HG02610 (cell line): Measurements from ENCODE around the gene TRIM31.

Source experiments
- ATAC-seq: cut with Tn5 transposase; IDR thresholded peaks from one replicate; pipeline ENCODE4 v1.9.1; 2021; ENCODE audit warnings: mild to moderate bottlenecking, moderate library complexity; ENCODE audit not compliant: unreplicated experiment

The TRIM31 gene

GRCh38 chr6:30087876-30088275 is 25.0 kb downstream of the TRIM31 start:
- ATAC-seq = no peak

- no peak for ATAC-seq
Measured at GRCh38 chr6:30077218-30077617, 35.7 kb downstream of the TRIM31 start.

DNA sequence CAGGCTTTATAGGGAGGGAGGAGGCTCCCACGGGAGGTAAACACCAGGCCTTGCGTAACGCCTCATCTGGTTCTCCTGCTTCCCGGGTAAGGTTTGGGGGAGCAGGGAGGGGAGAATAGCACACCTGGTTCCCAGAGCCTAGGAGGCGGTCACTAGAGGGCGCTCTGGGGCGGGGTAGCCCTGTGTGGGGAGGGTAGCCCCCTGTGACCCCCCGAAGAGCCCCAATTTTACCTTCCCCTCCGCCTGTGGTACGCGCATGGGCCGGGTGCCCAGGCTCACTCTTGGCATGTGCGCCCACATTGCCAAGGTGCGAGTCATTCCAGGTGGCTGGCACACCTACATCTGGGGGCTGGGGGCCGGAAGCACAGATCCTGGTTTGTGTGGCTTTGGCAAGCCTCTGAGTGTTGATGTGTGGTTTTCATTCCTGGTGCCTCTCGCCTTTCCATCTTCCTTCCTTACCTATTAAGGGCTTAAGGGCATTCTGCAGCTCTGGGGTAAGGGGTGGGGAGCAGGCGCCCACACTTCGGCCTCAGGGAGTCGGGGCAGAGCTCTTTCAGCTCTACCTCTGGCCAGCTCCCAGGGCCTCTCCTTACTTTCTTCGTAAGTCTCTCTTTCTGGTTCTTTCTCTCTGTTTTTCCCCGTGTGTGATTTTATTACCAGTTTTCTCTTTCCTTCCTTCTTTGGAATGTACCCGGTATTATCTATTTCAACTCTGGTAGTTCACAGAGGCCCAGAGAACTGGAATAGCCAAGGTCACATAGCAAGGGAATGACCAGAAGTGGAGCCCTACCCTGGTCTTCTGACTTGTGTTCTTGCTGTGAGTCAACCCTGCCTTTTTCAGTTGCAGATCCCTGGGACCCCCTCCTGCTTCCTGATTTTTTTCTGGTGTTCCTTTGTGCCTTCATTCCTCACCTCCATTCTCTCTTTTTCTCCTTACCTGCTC is 36.8 kb downstream of the TRIM31 start:
- ATAC-seq = no peak

DNA sequence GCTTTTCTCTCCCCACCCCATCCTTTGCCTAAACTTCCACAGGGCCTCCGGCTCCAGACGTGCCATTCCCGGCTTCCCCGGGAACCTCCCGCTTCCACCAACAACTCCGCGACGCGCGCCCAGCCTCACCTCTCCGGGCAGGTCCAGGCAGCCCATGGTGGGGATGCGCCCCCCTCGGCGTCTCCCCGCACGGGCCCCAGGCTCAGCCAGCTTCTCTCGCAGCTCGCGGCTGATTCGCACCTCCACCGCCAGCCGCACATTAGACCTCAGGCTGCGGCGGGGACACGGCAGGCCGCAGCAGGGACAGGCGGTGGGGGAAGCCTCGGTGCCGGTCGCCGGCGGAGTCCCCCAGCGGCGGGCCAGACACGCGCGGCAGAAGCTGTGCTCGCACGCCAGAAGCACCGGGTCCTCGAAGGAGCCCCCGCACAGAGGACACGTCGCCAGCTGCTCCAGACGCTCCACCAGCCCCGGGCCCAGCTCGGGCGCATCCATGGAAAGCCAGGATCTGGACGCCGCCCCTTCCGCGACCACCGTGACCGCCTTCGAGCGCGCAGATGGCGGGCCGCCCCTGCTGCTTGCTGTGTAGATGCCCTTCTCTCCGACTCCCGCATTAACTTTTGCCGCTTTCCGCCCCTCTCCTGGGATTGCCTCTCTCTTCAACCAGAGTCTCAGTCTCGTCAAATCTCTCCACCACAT is 37.6 kb downstream of the TRIM31 start, which contains the start of gene RNF39:
RNF39 (minus strand) TSS at position 676 of the 696 bp plus-strand sequence; CDS start at position 492, 184 bp downstream.
- ATAC-seq = no peak

- no peak for ATAC-seq
Measured at GRCh38 chr6:30074331-30075093, 38.4 kb downstream of the TRIM31 start.

DNA sequence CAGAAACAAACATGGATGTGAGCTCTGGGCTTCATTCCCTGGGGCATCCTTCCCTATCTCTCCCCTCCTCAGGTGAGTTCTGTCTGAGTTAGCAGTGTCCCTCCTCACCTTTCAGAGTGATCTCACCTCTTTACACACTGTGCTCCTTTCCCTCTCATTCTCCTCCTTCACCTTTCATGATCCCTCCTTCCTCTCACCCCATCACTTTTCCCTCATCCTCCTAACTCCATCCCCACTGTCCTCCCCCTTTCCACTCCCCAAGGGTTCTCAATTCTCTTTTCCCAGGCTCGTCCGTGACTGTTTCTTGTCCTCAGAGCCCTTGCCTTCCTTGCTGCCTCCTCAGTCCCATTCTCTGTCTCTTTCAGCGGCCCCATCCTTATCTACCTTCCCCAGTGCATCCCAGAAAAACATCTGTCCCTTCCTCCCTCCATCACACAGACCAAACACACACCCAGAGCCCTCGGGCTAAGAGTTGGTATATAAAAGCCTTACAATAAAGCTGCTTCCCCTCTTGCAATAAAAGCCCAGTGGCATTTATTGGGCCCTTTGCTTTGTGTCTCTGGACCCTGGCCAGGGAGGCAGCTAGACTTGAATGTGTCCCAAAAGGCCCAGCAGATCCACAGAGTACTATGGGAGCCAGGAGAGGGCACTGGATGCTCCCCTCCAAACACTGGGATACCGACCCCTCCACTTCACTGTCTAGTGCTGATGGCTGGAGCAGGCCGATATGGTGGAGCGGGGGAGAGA is 39.2 kb downstream of the TRIM31 start:
- no peak for ATAC-seq

DNA sequence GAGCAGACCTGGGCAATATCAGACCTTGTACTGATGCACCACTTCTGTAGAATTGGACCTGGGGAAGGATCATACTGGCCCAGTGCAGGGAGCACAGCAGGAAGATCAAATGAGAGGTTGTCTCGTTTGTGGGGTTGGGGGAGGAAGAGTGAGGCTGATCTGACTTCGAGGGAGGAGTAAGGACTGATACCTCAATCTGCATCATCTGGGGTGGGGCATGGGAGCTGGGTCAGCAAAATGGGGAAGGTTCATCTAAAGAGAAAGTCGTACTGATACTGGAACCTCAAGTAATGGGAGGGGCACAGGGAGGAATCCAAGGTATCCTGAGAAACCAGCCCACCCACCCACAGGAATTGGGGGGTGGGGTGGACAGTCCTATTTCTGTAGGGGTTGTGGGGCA is 41.0 kb downstream of the TRIM31 start:
- no peak for ATAC-seq

DNA sequence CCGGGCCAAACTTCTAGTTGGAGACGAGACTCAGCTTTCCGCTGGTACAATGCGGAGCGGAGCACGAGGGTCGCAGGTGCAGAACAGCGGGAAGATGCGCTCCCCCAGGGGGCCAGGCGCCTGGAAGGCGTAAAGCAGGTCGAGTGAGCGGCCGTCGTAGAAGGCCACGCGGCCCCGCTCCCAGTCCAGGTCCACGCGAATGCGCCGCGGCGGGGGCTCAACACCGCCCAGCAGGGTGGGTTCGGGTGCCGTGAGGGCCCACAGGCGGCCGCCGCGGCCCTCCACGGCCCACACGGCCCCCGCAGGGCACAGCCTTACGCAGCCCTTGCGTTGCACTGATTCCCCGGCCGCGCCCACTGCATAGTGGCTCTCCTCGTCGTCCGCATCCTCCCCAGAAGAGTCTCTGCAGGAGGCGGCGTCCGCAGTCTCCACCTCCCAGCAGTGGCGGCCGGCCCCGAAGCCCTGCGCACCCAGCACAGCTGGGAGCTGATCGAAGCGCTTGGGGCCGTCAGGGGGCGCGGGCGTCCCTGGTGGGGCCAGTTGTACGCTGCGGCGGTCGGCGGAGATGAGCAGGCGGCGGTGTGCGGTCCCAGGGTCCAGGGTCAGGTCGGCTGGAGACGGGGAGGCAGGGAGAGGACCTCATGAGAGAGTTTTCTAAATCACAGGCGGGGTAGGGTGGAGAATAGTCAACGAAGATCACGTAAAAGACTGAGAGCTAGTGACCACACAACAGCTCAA is 41.6 kb downstream of the TRIM31 start:
- no peak for ATAC-seq

DNA sequence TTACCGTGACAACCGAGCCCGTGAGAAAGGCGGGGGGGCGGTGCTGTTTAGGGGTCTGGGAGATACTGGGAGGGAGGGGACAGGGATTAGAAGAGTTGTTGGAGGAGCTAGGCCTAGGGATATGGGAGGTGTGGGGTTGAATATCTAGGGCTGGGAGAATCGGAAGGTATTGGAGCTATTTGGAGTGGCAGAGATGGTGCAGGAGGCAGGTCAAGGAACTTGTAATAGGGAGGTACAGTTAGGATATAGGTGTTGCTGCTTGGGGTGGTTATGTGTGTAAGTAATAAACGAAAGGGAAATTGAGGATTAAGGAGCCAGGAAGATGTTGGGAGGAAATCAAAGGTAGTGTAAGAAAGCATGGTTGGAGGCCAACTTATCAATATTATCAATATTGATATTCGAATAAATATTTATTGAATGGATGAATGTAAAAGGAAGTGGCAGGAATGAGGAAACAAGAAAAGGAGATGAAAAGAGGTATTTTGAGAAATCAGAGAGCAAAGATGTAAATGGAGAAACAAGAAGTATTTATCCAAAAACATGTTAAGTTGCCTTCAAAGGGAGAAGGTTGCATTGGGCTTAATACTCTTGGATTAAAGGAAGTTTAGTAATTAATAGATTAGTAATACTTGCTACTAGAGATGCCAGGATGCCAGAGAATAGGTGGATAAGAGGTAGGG is 45.3 kb downstream of the TRIM31 start:
- ATAC-seq = no peak

DNA sequence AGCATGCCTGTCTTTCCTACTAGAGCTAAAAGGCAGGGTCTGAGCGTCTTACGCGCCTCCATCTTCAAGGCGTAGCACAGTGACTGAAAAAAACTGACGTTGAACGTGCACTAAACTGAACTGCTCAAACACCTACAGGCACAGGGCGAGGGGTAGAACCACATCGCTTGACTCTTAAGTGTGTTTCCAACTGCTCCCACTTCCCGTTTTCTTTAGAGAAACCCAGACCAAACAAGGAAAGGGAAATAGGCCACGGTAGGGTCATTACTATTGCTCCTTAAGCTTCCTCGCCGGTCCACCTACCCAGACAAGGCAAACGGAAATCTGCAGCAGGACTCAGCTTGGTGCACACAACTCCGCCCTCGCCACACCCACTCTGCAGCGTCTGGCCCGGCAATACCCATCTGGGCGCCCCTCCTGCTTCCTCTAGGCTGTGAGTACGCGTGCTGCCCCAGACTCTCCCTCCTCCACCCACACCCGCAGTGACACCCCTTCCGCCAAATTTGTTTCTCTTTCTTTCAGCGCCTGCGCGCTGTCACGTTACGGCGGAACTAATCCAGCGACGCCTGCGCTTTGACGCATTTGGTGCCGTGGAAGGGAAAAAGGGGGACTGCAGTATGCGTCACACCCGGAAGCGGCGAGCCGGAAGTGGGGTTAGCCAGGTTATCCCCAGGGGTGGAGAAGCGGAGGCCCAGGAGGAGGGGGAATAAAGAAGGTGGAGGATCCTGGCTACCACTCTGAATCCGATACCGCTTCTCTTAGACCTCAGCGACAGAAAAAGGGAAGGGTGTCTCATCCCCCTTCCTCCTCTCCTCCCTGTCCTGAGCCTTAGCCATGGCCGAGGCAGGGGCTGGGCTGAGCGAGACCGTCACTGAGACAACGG is 46.1 kb downstream of the TRIM31 start, which contains the start of gene PPP1R11:
PPP1R11 (plus strand) TSS at position 622 of the 883 bp plus-strand sequence; CDS start at position 835, 213 bp downstream.
- ATAC-seq = peak; percentile 96

GRCh38 chr6:30066082-30066481 is 46.8 kb downstream of the TRIM31 start:
- ATAC-seq = no peak

DNA sequence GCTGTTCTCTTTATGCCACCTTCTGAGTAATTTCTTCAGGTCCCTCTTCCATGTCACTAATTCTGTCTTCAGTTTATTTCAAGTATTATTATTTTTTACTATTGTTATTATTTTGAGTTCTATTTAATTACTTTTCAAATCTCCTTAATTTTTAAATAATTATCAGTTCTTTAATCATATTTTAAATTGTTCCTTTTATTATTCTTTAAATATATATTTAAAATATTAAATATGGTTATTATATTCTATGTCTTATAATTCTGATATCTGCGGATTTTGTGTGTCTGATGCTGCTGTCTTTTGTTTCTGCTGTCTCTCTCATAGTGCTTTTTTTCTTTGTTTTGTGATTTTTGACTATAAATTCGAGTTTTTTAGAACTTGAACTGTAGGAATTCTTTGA is 49.6 kb downstream of the TRIM31 start:
- ATAC-seq = no peak

GRCh38 chr6:30062471-30063178 is 50.3 kb downstream of the TRIM31 start:
- ATAC-seq = no peak

DNA sequence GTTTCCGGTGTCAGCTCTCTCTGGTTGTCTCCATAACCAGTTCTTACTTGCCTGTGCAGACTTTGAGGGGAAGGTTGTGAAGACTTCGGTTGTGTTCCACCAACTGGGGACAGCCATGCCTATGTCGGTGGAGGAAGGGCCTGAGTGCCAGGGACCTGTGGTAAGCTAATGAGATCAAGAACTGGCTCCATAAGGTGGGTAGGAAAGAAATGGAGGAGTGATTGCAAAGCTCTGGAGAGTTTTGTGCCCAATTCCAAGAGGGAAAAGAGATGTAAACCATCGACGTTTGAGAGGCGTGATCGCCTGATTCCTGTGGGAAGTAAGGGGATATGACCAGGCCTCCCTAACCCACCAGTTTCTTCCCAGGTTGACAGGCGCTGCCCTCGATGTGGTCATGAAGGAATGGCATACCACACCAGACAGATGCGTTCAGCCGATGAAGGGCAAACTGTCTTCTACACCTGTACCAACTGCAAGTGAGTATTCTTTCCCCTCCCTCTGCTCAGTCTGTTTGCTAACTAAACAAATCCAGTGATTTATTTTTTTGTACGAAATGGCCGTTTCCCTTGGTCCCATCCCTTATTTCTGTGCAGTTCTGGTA is 50.9 kb downstream of the TRIM31 start:
- ATAC-seq = peak; percentile 10

DNA sequence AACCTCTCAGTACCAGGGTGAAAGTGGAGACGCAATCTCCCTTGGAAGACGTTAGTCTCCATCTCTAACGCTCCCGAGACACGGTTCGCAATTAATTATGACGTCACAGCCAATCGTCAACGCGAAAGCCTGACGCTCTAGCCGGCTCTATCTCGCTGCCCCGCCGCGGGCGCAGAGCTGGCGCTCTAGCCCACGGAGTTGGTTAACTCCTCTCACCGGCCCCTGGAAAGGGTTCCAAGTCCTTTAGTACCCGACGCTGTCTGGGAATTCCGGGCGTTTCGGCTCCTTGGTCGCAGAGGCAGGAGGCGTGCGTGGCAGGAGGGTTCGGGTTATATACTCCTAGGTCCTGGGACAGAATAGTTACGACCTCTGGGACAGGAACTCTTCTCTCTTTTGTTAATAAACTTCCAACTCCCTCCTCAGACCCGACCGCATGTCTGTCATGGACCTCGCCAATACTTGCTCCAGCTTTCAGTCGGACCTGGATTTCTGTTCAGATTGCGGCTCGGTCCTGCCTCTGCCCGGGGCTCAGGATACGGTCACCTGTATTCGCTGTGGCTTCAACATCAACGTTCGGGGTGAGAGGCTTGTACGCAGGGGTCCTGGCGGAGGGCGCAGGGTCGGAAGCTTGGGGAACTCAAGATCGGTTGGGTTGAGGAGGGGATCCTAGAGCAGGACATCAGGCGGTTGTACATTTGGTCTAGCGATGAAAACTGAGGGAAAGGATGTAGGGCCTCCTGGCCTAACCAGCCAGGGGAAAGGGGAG is 51.6 kb downstream of the TRIM31 start, which contains the start of gene POLR1H:
POLR1H (plus strand) TSS at position 174 of the 766 bp plus-strand sequence; CDS start at position 434, 260 bp downstream.
- peak; percentile 82 for ATAC-seq

DNA sequence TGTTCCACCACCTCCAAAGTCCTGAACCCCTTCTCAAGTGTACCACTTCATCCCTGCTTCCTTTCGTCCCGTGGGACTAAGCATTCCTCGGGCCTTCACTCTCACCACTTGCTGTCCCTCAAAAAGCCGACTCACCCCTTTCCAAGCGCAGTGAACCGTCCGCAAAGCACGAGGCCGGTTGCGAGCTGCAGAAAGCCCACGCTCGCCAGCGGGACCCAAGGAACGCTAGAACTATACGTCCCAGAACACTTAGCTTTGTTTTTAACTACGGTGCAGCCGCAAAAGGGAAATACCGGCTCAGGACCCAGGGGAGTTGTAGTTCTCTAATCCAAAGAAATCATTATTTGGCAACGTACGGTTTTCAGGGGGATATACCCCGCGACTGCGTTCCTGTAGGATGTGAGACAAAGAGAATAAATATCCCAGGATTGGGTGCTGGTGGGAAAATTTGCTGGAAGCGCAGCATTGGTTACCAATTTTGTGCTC is 52.2 kb downstream of the TRIM31 start:
- ATAC-seq = peak; percentile 17
